Measurements from ENCODE around the gene B4GALNT2. TPM values are rescaled to one million over a fixed set of nuclear protein-coding genes. Genes with fewer than 3 reads are reported as not detected.

Gene B4GALNT2
- total and polyA plus RNA-seq, 2 of the 13 experiments (the other 11 are each of a cell fraction or from before 2014, with no cell fraction given) = not detected

DNA sequence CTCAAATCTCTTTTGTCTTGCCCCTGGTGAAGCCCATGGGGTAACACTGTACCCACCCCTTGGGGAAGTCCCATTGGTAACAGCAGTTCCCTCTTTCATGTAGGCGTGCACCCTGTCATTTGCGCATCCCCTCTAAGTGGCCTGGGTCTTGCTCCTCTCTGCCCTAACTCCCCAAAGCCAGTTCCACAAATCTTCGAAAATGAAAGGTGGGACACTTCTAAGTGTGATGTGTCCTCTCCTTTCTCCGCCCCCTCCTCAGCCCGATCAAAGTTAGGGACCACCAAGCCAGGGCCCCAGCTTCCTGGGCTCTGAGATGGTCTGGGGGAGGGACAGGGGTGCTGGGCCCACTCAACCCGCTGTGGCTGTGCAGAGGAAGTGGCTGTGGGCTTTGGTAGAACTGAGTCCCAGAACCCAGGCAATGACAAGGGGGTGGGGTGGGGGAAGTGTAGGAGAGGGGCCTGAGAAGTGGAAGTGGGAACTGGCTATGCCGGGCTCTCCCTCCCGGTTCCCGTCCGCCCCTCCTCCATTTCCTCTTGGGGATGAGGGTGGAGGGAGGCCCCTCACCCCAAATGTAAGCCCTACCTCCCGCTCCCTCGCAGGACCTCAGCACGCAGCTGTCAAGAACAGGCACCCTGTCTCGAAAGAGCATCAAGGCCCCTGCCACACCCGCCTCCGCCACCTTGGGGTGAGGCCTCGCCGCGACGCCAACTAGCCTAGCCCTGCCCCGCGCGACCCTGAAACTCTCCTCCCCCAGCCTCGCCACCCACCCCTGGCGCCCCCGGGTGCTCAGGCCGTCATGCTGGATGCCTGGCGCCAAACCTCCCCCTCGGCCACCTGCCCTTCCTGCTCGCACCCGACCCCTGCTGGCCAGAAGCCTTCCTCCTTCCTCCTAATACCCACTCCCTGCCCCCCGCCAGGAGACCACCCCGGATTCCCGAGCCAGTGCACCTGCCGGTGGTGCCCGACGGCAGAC lies 86.7 kb downstream of the B4GALNT2 start (continued):
- TF ChIP-seq, protein P1, sequence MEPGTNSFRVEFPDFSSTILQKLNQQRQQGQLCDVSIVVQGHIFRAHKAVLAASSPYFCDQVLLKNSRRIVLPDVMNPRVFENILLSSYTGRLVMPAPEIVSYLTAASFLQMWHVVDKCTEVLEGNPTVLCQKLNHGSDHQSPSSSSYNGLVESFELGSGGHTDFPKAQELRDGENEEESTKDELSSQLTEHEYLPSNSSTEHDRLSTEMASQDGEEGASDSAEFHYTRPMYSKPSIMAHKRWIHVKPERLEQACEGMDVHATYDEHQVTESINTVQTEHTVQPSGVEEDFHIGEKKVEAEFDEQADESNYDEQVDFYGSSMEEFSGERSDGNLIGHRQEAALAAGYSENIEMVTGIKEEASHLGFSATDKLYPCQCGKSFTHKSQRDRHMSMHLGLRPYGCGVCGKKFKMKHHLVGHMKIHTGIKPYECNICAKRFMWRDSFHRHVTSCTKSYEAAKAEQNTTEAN (CRISPR knock-in tag; conservative IDR thresholded peaks at IDR 0.05) = no peak
- TF ChIP-seq ADNP (CRISPR knock-in tag; IDR thresholded peaks at IDR 0.05) (no peak), PRPF4 (IDR thresholded peaks at IDR 0.05; ENCODE audit: low read depth, low read length, poor library complexity, severe bottlenecking) (no peak), CENPX (CRISPR knock-in tag; IDR thresholded peaks at IDR 0.05) (no peak)
- TF ChIP-seq, protein P2, sequence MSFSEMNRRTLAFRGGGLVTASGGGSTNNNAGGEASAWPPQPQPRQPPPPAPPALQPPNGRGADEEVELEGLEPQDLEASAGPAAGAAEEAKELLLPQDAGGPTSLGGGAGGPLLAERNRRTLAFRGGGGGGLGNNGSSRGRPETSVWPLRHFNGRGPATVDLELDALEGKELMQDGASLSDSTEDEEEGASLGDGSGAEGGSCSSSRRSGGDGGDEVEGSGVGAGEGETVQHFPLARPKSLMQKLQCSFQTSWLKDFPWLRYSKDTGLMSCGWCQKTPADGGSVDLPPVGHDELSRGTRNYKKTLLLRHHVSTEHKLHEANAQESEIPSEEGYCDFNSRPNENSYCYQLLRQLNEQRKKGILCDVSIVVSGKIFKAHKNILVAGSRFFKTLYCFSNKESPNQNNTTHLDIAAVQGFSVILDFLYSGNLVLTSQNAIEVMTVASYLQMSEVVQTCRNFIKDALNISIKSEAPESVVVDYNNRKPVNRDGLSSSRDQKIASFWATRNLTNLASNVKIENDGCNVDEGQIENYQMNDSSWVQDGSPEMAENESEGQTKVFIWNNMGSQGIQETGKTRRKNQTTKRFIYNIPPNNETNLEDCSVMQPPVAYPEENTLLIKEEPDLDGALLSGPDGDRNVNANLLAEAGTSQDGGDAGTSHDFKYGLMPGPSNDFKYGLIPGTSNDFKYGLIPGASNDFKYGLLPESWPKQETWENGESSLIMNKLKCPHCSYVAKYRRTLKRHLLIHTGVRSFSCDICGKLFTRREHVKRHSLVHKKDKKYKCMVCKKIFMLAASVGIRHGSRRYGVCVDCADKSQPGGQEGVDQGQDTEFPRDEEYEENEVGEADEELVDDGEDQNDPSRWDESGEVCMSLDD (CRISPR knock-in tag; IDR thresholded peaks at IDR 0.05; ENCODE audit: borderline replicate concordance) = no peak

DNA sequence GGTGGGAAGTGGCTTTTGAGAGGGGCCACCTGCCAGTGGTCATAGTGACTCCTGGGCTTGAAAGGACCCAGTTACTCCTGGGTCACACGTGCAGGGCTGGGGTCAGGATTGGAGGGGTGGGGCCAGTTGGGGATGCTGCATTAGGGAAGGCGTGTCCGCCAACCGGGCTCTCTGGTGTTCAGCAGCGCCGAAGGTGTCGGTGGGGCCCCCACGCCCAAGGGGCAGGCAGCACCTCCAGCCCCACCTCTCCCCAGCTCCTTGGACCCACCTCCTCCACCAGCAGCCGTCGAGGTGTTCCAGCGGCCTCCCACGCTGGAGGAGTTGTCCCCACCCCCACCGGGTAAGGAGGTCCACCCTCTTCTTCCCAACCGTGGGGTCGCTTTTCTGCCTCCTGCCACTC lies 87.4 kb downstream of the B4GALNT2 start:
- Histone ChIP-seq H2AFZ (ENCODE audit: low read length) (no peak overlapping the region), H3K9me3 (ENCODE audit: low read length) (no peaks in the 10 kb centered on the region), H3K4me3 (replicated peaks in 1 of 3; ENCODE audit: insufficient read depth in 1 of 3, low read depth in 2 of 3, low read length in 3 of 3) (no peak overlapping the region), H3K27me3 (ENCODE audit: control insufficient read depth in 1 of 2, insufficient read depth in 2 of 2, low read length in 2 of 2) (peaks cover 12 to 73% of the 10 kb centered on the region in 2 experiments; a peak in 4 of 5 replicates), H3K4me2 (ENCODE audit: low read depth, low read length) (no peak overlapping the region), H4K20me1 (ENCODE audit: insufficient read depth, low read length) (no peaks in the 10 kb centered on the region), H3K36me3 (replicated peaks in 1 of 2; ENCODE audit: control insufficient read depth in 1 of 2, insufficient read depth in 2 of 2, low read length in 2 of 2) (no peaks in the 10 kb centered on the region), H3K4me1 (ENCODE audit: insufficient read depth, low read length) (peaks cover 14% of the 10 kb centered on the region), H3K79me2 (ENCODE audit: insufficient read depth, low read length) (no peaks in the 10 kb centered on the region), H3K27ac (ENCODE audit: extremely low read length, insufficient read depth, low read length) (no peak overlapping the region), H3K9ac (ENCODE audit: insufficient read depth, low read depth, low read length) (no peak overlapping the region)
- POLR2A ChIA-PET = no interaction called here
- BruUV-seq (replicated peaks) = no TSS peak
- in situ Hi-C loops (cut with HindIII; ENCODE audit: extremely low pct_ligation_motif_present, low pct_unique_long_range_greater_than_20kb) = no loop called here
- DNase-seq (ENCODE audit: low spot score) (no peak), FAIRE-seq (no peak), ATAC-seq (no peak)
- intact Hi-C loops (cut with micrococcal nuclease; ENCODE audit: unreplicated experiment) = no loop called here
- WGBS (ENCODE audit: low lambda C conversion rate) = 28% methylated on average over 11 of the region's 15 CpGs
- TF ChIP-seq HDAC6 (IDR thresholded peaks at IDR 0.05; ENCODE audit: low read depth, low read length) (no peak), ZNF432 (CRISPR knock-in tag; IDR thresholded peaks at IDR 0.05; ENCODE audit: borderline replicate concordance) (no peak), SUZ12 (IDR thresholded peaks at IDR 0.05; ENCODE audit: low read depth, low read length) (no peak), PCBP2 (optimal IDR thresholded peaks at IDR 0.05; ENCODE audit: low read depth, low read length, poor library complexity, severe bottlenecking) (no peak), ZNF737 (CRISPR knock-in tag; IDR thresholded peaks at IDR 0.05; ENCODE audit: borderline replicate concordance) (no peak)
- CTCF ChIA-PET (ENCODE audit: low intra/inter-chr PET ratio, low total read pairs) = no interaction called here
